Measurements from ENCODE around the gene DENND2A. TPM values are rescaled to one million over a fixed set of nuclear protein-coding genes. Genes with fewer than 3 reads are reported as not detected.
A peak's percentile ranks its signal among the peaks of the same experiment; 100 is the strongest.

The DENND2A gene
- total and polyA plus RNA-seq, 9 donors: 23.9 to 72.2 (median 48.3) TPM

- no peaks in the 10 kb centered on the region for H3K27me3 ChIP-seq (ENCODE audit: control insufficient read depth, insufficient read depth, low read length)
- 100% methylated on average over 2 of the region's 4 CpGs for WGBS (ENCODE audit: insufficient coverage)
- H3K4me1 ChIP-seq (ENCODE audit: control insufficient read depth, insufficient read depth, low read length): peaks cover 4% of the 10 kb centered on the region
- H3K36me3 ChIP-seq (ENCODE audit: control insufficient read depth, insufficient read depth, low read length): peaks cover 47% of the 10 kb centered on the region
- no peak overlapping the region for H3K4me3 ChIP-seq (ENCODE audit: low read length)
- DNase-seq: no peak
- H3K9me3 ChIP-seq (replicated peaks; ENCODE audit: control insufficient read depth, low read depth, low read length): no peaks in the 10 kb centered on the region
- H3K27ac ChIP-seq (ENCODE audit: low read length): no peak overlapping the region
These were observed 88.4 kb downstream of the DENND2A start for GRCh38 chr7:140552240-140552679.

GRCh38 chr7:140551355-140552239, 89.0 kb downstream of the DENND2A start:
- peaks cover 4% of the 10 kb centered on the region for H3K4me1 ChIP-seq (ENCODE audit: control insufficient read depth, insufficient read depth, low read length)
- H3K9me3 ChIP-seq (replicated peaks; ENCODE audit: control insufficient read depth, low read depth, low read length): no peaks in the 10 kb centered on the region
- WGBS (ENCODE audit: insufficient coverage): 79% methylated on average over 9 of the region's 10 CpGs
- peak; percentile 58 for DNase-seq
- no peaks in the 10 kb centered on the region for H3K27me3 ChIP-seq (ENCODE audit: control insufficient read depth, insufficient read depth, low read length)
- no peak overlapping the region for H3K27ac ChIP-seq (ENCODE audit: low read length)
- H3K4me3 ChIP-seq (ENCODE audit: low read length): no peak overlapping the region
- peaks cover 48% of the 10 kb centered on the region for H3K36me3 ChIP-seq (ENCODE audit: control insufficient read depth, insufficient read depth, low read length)

DNA sequence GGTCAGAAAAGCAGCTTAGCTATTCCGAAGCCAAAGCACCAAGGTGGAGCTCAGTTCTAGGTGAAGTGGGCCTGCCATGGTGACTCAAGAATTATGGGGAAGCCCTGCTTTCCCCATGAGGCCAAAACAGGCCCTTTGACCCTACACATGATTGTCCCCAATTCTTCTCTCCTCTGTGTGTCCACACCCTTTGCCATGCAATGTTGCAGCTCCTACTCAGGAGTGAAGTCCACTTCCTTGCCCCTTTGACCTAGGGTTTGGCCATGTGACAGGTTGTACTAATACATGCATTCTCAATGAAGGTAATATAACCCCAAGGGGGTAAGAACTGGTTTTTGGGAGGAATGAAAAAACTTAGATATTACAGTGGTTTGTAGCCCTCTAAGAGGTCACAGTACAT, 93.7 kb downstream of the DENND2A start:
- Histone ChIP-seq H3K36me3 (ENCODE audit: control insufficient read depth, insufficient read depth, low read length) (peaks cover 66% of the 10 kb centered on the region), H3K4me1 (ENCODE audit: control insufficient read depth, insufficient read depth, low read length) (peaks cover 14% of the 10 kb centered on the region), H3K27ac (ENCODE audit: low read length) (no peak overlapping the region), H3K9me3 (replicated peaks; ENCODE audit: control insufficient read depth, low read depth, low read length) (no peaks in the 10 kb centered on the region), H3K4me3 (ENCODE audit: low read length) (no peak overlapping the region), H3K27me3 (ENCODE audit: control insufficient read depth, insufficient read depth, low read length) (no peaks in the 10 kb centered on the region)
- 100% methylated on average over 1 of the region's 1 CpG for WGBS (ENCODE audit: insufficient coverage)
- DNase-seq: no peak

DNA sequence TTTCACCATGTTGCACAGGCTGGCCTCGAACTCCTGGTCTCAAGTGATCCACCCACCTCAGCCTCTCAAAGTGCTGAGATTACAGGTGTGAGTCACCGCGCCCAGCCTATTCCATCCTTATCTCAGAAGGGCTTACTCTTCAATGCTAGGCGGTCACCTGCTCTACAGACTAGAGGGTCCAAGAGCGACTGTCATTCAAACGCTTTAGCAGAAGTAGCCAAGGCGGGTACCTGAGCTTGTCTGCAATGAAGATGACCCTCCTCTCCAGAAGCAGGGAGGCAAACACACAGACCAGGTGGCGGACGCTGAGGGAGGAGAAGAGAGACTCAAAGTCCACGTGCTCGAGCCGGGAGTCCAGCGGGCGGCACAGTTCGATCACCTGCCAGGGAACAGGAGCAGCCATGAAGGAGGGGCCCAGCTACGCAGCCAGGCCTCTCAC, 96.2 kb downstream of the DENND2A start:
- DNase-seq: no peak
- Histone ChIP-seq H3K4me1 (ENCODE audit: control insufficient read depth, insufficient read depth, low read length) (peaks cover 32% of the 10 kb centered on the region), H3K27me3 (ENCODE audit: control insufficient read depth, insufficient read depth, low read length) (no peaks in the 10 kb centered on the region), H3K9me3 (replicated peaks; ENCODE audit: control insufficient read depth, low read depth, low read length) (no peaks in the 10 kb centered on the region), H3K36me3 (ENCODE audit: control insufficient read depth, insufficient read depth, low read length) (peaks cover 75% of the 10 kb centered on the region), H3K27ac (ENCODE audit: low read length) (no peak overlapping the region), H3K4me3 (ENCODE audit: low read length) (no peak overlapping the region)
- 83% methylated on average over 13 of the region's 16 CpGs for WGBS (ENCODE audit: insufficient coverage)

DNA sequence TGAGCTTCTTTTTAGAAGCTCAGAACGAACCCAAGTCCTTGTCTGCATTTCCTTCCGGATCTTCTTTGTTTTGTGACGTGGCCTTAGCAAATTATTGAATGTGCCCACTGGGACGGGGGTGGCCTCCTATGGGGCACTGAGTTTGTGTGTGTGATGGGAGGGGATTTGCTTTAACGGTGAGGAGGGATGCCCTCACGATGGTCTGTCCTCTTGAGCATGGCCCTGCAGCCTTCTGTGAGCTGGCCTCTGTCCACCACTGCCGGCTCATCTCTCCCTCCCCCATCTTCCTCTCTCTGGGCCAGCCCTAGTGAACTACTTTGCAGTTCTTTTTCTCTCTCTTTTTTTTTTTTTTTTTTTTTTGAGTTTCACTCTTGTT, 98.4 kb downstream of the DENND2A start:
- H3K4me1 ChIP-seq (ENCODE audit: control insufficient read depth, insufficient read depth, low read length): peaks cover 37% of the 10 kb centered on the region
- no peak overlapping the region for H3K4me3 ChIP-seq (ENCODE audit: low read length)
- H3K9me3 ChIP-seq (replicated peaks; ENCODE audit: control insufficient read depth, low read depth, low read length): no peaks in the 10 kb centered on the region
- peak; percentile 91 for DNase-seq
- H3K27ac ChIP-seq (ENCODE audit: low read length): peak overlapping the region; percentile 94
- WGBS (ENCODE audit: insufficient coverage): 0% methylated on average over 1 of the region's 7 CpGs
- H3K27me3 ChIP-seq (ENCODE audit: control insufficient read depth, insufficient read depth, low read length): no peaks in the 10 kb centered on the region
- H3K36me3 ChIP-seq (ENCODE audit: control insufficient read depth, insufficient read depth, low read length): peaks cover 78% of the 10 kb centered on the region

GRCh38 chr7:140541513-140542227, 98.9 kb downstream of the DENND2A start:
- Histone ChIP-seq H3K27ac (ENCODE audit: low read length) (peak overlapping the region; percentile 94), H3K36me3 (ENCODE audit: control insufficient read depth, insufficient read depth, low read length) (peaks cover 75% of the 10 kb centered on the region), H3K4me1 (ENCODE audit: control insufficient read depth, insufficient read depth, low read length) (peaks cover 37% of the 10 kb centered on the region), H3K27me3 (ENCODE audit: control insufficient read depth, insufficient read depth, low read length) (no peaks in the 10 kb centered on the region), H3K4me3 (ENCODE audit: low read length) (no peak overlapping the region), H3K9me3 (replicated peaks; ENCODE audit: control insufficient read depth, low read depth, low read length) (no peaks in the 10 kb centered on the region)
- peak; percentile 89 for DNase-seq
- WGBS (ENCODE audit: insufficient coverage): 10% methylated on average over 13 of the region's 17 CpGs

GRCh38 chr7:140541176-140541512, 99.5 kb downstream of the DENND2A start:
- Histone ChIP-seq H3K36me3 (ENCODE audit: control insufficient read depth, insufficient read depth, low read length) (peaks cover 70% of the 10 kb centered on the region), H3K9me3 (replicated peaks; ENCODE audit: control insufficient read depth, low read depth, low read length) (no peaks in the 10 kb centered on the region), H3K27me3 (ENCODE audit: control insufficient read depth, insufficient read depth, low read length) (no peaks in the 10 kb centered on the region), H3K4me1 (ENCODE audit: control insufficient read depth, insufficient read depth, low read length) (peaks cover 37% of the 10 kb centered on the region), H3K4me3 (ENCODE audit: low read length) (no peak overlapping the region), H3K27ac (ENCODE audit: low read length) (peak overlapping the region; percentile 94)
- DNase-seq: no peak
- no CpG with 5 or more reads among the region's 4 CpGs for WGBS (ENCODE audit: insufficient coverage)

- H3K27ac ChIP-seq (ENCODE audit: low read length): peak overlapping the region; percentile 51
- peaks cover 65% of the 10 kb centered on the region for H3K36me3 ChIP-seq (ENCODE audit: control insufficient read depth, insufficient read depth, low read length)
- no peak overlapping the region for H3K4me3 ChIP-seq (ENCODE audit: low read length)
- H3K27me3 ChIP-seq (ENCODE audit: control insufficient read depth, insufficient read depth, low read length): no peaks in the 10 kb centered on the region
- H3K4me1 ChIP-seq (ENCODE audit: control insufficient read depth, insufficient read depth, low read length): peaks cover 37% of the 10 kb centered on the region
- WGBS (ENCODE audit: insufficient coverage): 75% methylated on average over 14 of the region's 18 CpGs
- H3K9me3 ChIP-seq (replicated peaks; ENCODE audit: control insufficient read depth, low read depth, low read length): no peaks in the 10 kb centered on the region
- no peak for DNase-seq
These were observed 100.4 kb downstream of the DENND2A start for GRCh38 chr7:140540136-140540777.

- 71% methylated on average over 15 of the region's 18 CpGs for WGBS (ENCODE audit: insufficient coverage)
- Histone ChIP-seq H3K36me3 (ENCODE audit: control insufficient read depth, insufficient read depth, low read length) (peaks cover 65% of the 10 kb centered on the region), H3K27ac (ENCODE audit: low read length) (peak overlapping the region; percentile 13)
These were observed 101.2 kb downstream of the DENND2A start for GRCh38 chr7:140539461-140539860.

More at GRCh38 chr7:140539461-140539860, 101.2 kb downstream of the DENND2A start:
- Histone ChIP-seq H3K4me3 (ENCODE audit: low read length) (no peak overlapping the region), H3K4me1 (ENCODE audit: control insufficient read depth, insufficient read depth, low read length) (peaks cover 41% of the 10 kb centered on the region), H3K9me3 (replicated peaks; ENCODE audit: control insufficient read depth, low read depth, low read length) (no peaks in the 10 kb centered on the region), H3K27me3 (ENCODE audit: control insufficient read depth, insufficient read depth, low read length) (no peaks in the 10 kb centered on the region)
- no peak for DNase-seq
